SU-DHL-6 (cell line): ENCODE data around the gene ME1.
"Not testable (repeated sequence)": the region's sequence is repeated elsewhere in the genome, so short reads cannot be mapped to it uniquely, and the experiment has no call there.

Experiments used
- H2AFZ ChIP-seq: fragments of 200-600 bp; sonication (generic); 2 replicates; pipeline ENCODE4 v1.6.1; 2014; ENCODE audit warnings: low read depth, mild to moderate bottlenecking, moderate library complexity, mixed read lengths, antibody characterized with exemption, low read length; ENCODE audit not compliant: severe bottlenecking
- H3F3A ChIP-seq: fragments of 200-600 bp; shearing (Covaris generic); 2 replicates; pipeline ENCODE4 v1.6.0; 2016; ENCODE audit warnings: antibody characterized with exemption, mild to moderate bottlenecking; ENCODE audit not compliant: insufficient read depth
- H3K27ac ChIP-seq: fragments of 200-600 bp; sonication (generic); 2 replicates; pipeline ENCODE4 v1.5.1; 2016; ENCODE audit warnings: low read depth, mild to moderate bottlenecking, low read length, moderate library complexity, mixed read lengths
- H3K27me3 ChIP-seq: fragments of 200-600 bp; sonication (generic), shearing (Covaris generic); 2 replicates; pipeline ENCODE4 v1.6.0; 2014; ENCODE audit warnings: mild to moderate bottlenecking, low read length
- H3K36me3 ChIP-seq: fragments of 200-600 bp; sonication (generic); 2 replicates; pipeline ENCODE4 v1.6.1; 2014; ENCODE audit warnings: mild to moderate bottlenecking, low read length, mixed read lengths
- H3K4me2 ChIP-seq: fragments of 300-600, 200-600 bp; shearing (Covaris generic), sonication (generic); 2 replicates; pipeline ENCODE4 v1.6.0; 2014; ENCODE audit warnings: low read length, low read depth, mild to moderate bottlenecking; ENCODE audit not compliant: poor library complexity, severe bottlenecking
- H3K4me3 ChIP-seq: fragments of 200-600 bp; sonication (generic); 2 replicates; pipeline ENCODE4 v1.5.1; 2014; ENCODE audit warnings: antibody characterized with exemption, low read length, mild to moderate bottlenecking, mixed read lengths; ENCODE audit not compliant: insufficient read depth, poor library complexity, severe bottlenecking
- H3K79me2 ChIP-seq: fragments of 200-600 bp; sonication (generic); 2 replicates; pipeline ENCODE4 v1.6.1; 2014; ENCODE audit warnings: mild to moderate bottlenecking, low read length, moderate library complexity; ENCODE audit not compliant: insufficient read depth
- H3K9ac ChIP-seq: fragments of 200-600 bp; sonication (generic); 2 replicates; pipeline ENCODE4 v1.7.0; 2014; ENCODE audit warnings: mild to moderate bottlenecking, low read length
- H3K9me2 ChIP-seq: fragments of 200-600 bp; sonication (generic); replicated peaks from 2 replicates; pipeline ENCODE4 v1.6.1; 2014; ENCODE audit warnings: low read length; ENCODE audit not compliant: insufficient read depth
- H3K9me3 ChIP-seq: fragments of 200-600 bp; sonication (generic); 2 replicates; pipeline ENCODE4 v1.6.1; 2014; ENCODE audit warnings: low read length, mixed read lengths; ENCODE audit not compliant: insufficient read depth
- H4K20me1 ChIP-seq: fragments of 200-600 bp; sonication (generic); 2 replicates; pipeline ENCODE4 v1.6.1; 2014; ENCODE audit warnings: low read depth, mild to moderate bottlenecking, antibody characterized with exemption, low read length, moderate library complexity, mixed read lengths
- CTCF ChIP-seq: fragments of 200-600 bp; sonication (generic); IDR thresholded peaks from one replicate; pipeline ENCODE4 v1.5.1; 2017; ENCODE audit warnings: antibody characterized with exemption, mild to moderate bottlenecking, low read length, moderate library complexity; ENCODE audit not compliant: insufficient read depth, poor library complexity, severe bottlenecking
- EZH2phosphoT487 ChIP-seq: fragments of 200-600 bp; sonication (generic), shearing (Covaris generic); conservative IDR thresholded peaks from 2 replicates; pipeline ENCODE4 v1.6.1; 2018; ENCODE audit warnings: mild to moderate bottlenecking, antibody characterized with exemption, low read length, moderate library complexity, mixed read lengths

Gene ME1

GRCh38 chr6:83257791-83258190, 173.1 kb downstream of the ME1 start:
- Histone ChIP-seq H2AFZ (no peak overlapping the region), H3K27me3 (no peaks in the 10 kb centered on the region), H3K79me2 (no peaks in the 10 kb centered on the region), H3K9me3 (no peaks in the 10 kb centered on the region), H3K27ac (no peak overlapping the region), H3K9ac (no peak overlapping the region), H4K20me1 (no peaks in the 10 kb centered on the region), H3F3A (no peaks in the 10 kb centered on the region), H3K9me2 (no peaks in the 10 kb centered on the region), H3K4me3 (no peak overlapping the region), H3K36me3 (no peaks in the 10 kb centered on the region), H3K4me2 (no peak overlapping the region)
- TF ChIP-seq EZH2phosphoT487 (no peak), CTCF (no peak)

GRCh38 chr6:83256719-83257118, 174.1 kb downstream of the ME1 start:
- H3K4me3 ChIP-seq, H3K4me2 ChIP-seq, H3K27ac ChIP-seq, H4K20me1 ChIP-seq, H3K79me2 ChIP-seq, H3F3A ChIP-seq, H3K9me3 ChIP-seq, H3K27me3 ChIP-seq, H2AFZ ChIP-seq, H3K9ac ChIP-seq, H3K36me3 ChIP-seq, H3K9me2 ChIP-seq: not testable (repeated sequence)

- Histone ChIP-seq H2AFZ (no peak overlapping the region), H3K9me3 (no peaks in the 10 kb centered on the region), H3K9me2 (no peaks in the 10 kb centered on the region), H3F3A (no peaks in the 10 kb centered on the region), H3K27me3 (no peaks in the 10 kb centered on the region), H3K79me2 (no peaks in the 10 kb centered on the region), H4K20me1 (no peaks in the 10 kb centered on the region), H3K36me3 (no peaks in the 10 kb centered on the region), H3K27ac (no peak overlapping the region), H3K4me3 (no peak overlapping the region), H3K9ac (no peak overlapping the region), H3K4me2 (no peak overlapping the region)
- TF ChIP-seq CTCF (no peak), EZH2phosphoT487 (no peak)
Observed at GRCh38 chr6:83252719-83253118, 178.1 kb downstream of the ME1 start.

- H3K4me2 ChIP-seq = no peak overlapping the region
- H3K27ac ChIP-seq = no peak overlapping the region
- H3K9me2 ChIP-seq = no peaks in the 10 kb centered on the region
- TF ChIP-seq EZH2phosphoT487 (no peak), CTCF (no peak)
- H4K20me1 ChIP-seq = no peaks in the 10 kb centered on the region
- H3K9me3 ChIP-seq = no peaks in the 10 kb centered on the region
- no peaks in the 10 kb centered on the region for H3K79me2 ChIP-seq
- H2AFZ ChIP-seq = no peak overlapping the region
- H3K9ac ChIP-seq = no peak overlapping the region
- H3F3A ChIP-seq = no peaks in the 10 kb centered on the region
- H3K27me3 ChIP-seq = no peaks in the 10 kb centered on the region
- no peaks in the 10 kb centered on the region for H3K36me3 ChIP-seq
- H3K4me3 ChIP-seq = no peak overlapping the region
Observed at GRCh38 chr6:83250235-83250634, 180.6 kb downstream of the ME1 start.
